Stimulated activated memory B cell treated with anti-CD40 and anti-IgM and Interleukin-4, amounts not matched to agents 10 μg/mL and 1 μg/mL and 100 μg/mL, for 72 hours (primary cell): ENCODE measurements around the gene CES1.
"Not testable (repeated sequence)": the region's sequence is repeated elsewhere in the genome, so short reads cannot be mapped to it uniquely, and the experiment has no call there.

ENCODE experiments used
- ATAC-seq: fragments of 150-1000 bp; cut with Tn5 transposase; 2 replicates; pipeline ENCODE4 v1.10.0; 2021
- H3K27ac Mint-ChIP-seq: one replicate; pipeline ENCODE4 v1.8.0; 2022; ENCODE audit warnings: mild to moderate bottlenecking, mixed read lengths
- H3K27me3 Mint-ChIP-seq: one replicate; pipeline ENCODE4 v1.8.0; 2022; ENCODE audit warnings: mixed read lengths
- H3K36me3 Mint-ChIP-seq: one replicate; pipeline ENCODE4 v1.8.0; 2022; ENCODE audit warnings: mixed read lengths
- H3K4me1 Mint-ChIP-seq: one replicate; pipeline ENCODE4 v1.8.0; 2022; ENCODE audit warnings: mixed read lengths
- H3K4me3 Mint-ChIP-seq: one replicate; pipeline ENCODE4 v1.8.0; 2022; ENCODE audit warnings: mild to moderate bottlenecking, moderate library complexity, mixed read lengths
- H3K9me3 Mint-ChIP-seq: one replicate; pipeline ENCODE4 v1.8.0; 2022; ENCODE audit warnings: mixed read lengths

CES1 gene

DNA sequence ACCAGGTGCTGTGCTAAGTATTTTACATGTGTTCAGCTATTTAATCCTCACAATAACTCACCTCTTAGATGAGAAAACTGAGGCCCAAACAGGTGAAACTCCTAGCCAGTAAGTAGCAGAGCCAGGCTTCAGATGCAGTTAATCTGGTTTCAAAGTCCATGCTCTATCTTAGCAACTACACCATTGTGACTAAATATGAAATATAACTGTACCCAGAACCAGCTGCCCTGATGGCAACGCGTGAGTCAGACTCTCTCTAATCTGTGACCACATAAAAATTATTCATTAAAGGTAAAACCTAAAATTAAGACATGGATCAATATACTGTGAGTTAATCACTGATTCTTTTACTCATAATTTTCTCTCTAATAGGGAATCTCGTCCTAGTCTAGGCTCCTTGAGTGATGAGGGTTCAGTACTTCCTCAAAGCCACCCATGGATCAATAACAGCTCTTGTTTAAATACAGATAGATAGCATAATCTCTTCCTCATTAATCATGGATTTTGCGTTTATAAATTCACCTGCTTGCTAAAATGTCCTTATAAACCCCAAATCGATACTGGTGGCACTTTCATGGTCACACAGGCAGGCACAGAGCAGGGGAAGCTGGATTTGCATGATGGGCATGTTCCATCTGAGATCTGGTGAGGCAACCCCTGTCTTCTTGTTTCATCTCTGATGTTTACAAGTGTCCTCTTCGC, 50.7 kb downstream of the CES1 start:
- H3K27me3 Mint-ChIP-seq, H3K4me3 Mint-ChIP-seq, H3K4me1 Mint-ChIP-seq, H3K36me3 Mint-ChIP-seq, H3K9me3 Mint-ChIP-seq, H3K27ac Mint-ChIP-seq, ATAC-seq: not testable (repeated sequence)

DNA sequence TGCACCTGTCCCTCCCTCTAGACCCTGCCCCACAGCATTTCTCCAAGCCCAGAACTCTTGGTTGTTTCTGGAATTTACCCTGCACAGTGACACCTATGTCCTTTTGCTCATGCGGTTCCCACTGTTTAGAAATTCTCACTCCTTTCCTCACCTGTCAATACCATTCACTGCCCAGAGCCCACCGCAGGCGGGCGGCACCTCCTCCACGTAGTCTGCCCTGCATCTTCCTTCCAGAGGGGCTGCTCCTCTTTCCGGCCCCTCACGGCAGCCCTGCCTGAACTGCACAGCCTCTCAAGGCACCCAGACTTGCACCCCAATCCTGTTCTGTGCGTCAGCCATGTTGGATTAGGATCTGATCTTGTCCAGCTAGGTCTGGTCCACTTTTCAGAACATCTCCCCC, 51.4 kb downstream of the CES1 start:
- H3K4me1 Mint-ChIP-seq: not testable (repeated sequence)

GRCh38 chr16:55780095-55780407, 52.8 kb downstream of the CES1 start:
- H3K4me1 Mint-ChIP-seq, H3K36me3 Mint-ChIP-seq, H3K9me3 Mint-ChIP-seq, H3K27ac Mint-ChIP-seq, H3K4me3 Mint-ChIP-seq, ATAC-seq, H3K27me3 Mint-ChIP-seq: not testable (repeated sequence)

More for the DNA sequence above, 51.4 kb downstream of the CES1 start:
- H3K9me3 Mint-ChIP-seq, ATAC-seq, H3K27ac Mint-ChIP-seq, H3K4me3 Mint-ChIP-seq, H3K27me3 Mint-ChIP-seq, H3K36me3 Mint-ChIP-seq: not testable (repeated sequence)

DNA sequence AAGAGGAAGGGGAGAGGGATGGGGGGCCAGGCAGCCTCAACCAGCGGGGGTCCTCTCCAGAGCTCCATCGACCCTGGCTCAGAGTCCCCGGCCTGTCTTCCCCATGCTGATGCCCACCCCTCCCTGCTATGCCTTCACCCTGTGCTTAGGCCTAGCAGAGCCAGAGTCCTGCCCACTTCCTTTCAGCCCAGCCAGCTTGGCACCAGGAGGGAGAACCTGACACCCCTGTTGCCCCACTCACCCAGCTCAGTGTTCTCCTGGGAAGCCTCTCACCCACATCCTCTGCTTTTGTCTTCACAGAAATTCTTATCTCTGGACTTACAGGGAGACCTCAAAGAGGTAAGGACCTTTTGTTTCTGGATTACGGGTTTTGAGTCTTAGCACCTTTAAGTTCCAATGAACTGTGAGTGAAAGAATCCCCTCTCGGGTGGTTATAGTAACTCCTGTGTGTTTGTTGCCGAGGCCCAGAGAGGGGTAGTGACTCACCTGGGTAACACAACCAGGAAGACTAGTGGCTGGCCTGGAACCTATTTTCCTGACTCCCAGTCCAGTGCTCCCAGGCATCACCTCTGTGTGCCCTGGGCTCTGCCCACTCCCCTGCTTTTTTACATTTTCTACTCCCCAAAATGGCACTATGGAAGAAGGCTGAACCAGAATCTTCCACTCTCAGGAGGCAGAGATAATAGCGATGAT, 53.3 kb downstream of the CES1 start:
- Mint-ChIP-seq H3K27me3 (peaks cover 8% of the 10 kb centered on the region), H3K9me3 (peaks cover 3% of the 10 kb centered on the region), H3K27ac (no peak overlapping the region), H3K4me3 (no peak overlapping the region), H3K4me1 (no peaks in the 10 kb centered on the region), H3K36me3 (no peaks in the 10 kb centered on the region)
- ATAC-seq: no peak

DNA sequence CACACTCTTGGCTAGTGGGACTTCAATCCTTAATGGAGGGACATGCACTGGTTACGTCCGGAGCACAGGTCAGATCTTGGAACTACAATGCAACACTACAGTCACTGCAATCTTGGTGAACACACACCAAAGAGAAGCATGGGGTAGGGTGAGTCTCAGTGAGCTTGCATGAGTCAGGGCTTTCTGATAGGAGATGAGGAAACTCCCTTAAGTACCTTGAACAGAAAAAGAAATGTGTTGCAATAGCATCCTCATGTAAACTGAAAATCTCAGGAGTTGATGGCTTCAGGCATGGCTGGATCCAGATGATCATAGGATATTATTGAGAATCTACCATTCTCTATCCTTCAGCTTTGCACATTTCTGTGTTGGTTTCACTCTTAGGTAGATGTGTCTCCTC, 54.1 kb downstream of the CES1 start:
- Mint-ChIP-seq H3K4me1 (no peaks in the 10 kb centered on the region), H3K9me3 (peaks cover 3% of the 10 kb centered on the region), H3K27ac (no peak overlapping the region), H3K27me3 (peaks cover 8% of the 10 kb centered on the region), H3K4me3 (no peak overlapping the region), H3K36me3 (no peaks in the 10 kb centered on the region)
- ATAC-seq: no peak

GRCh38 chr16:55775857-55776256, 57.0 kb downstream of the CES1 start:
- H3K4me3 Mint-ChIP-seq: no peak overlapping the region
- ATAC-seq: no peak
- peaks cover 9% of the 10 kb centered on the region for H3K27me3 Mint-ChIP-seq
- H3K9me3 Mint-ChIP-seq: peaks cover 3% of the 10 kb centered on the region
- no peak overlapping the region for H3K27ac Mint-ChIP-seq
- peaks cover 6% of the 10 kb centered on the region for H3K4me1 Mint-ChIP-seq
- no peaks in the 10 kb centered on the region for H3K36me3 Mint-ChIP-seq

- no peak overlapping the region for H3K27ac Mint-ChIP-seq
- peaks cover 3% of the 10 kb centered on the region for H3K9me3 Mint-ChIP-seq
- H3K36me3 Mint-ChIP-seq: no peaks in the 10 kb centered on the region
- ATAC-seq: no peak
- H3K27me3 Mint-ChIP-seq: peaks cover 12% of the 10 kb centered on the region
- H3K4me3 Mint-ChIP-seq: no peak overlapping the region
- H3K4me1 Mint-ChIP-seq: peaks cover 7% of the 10 kb centered on the region
Observed at GRCh38 chr16:55773859-55774549, 58.9 kb downstream of the CES1 start.

GRCh38 chr16:55765161-55765560, 67.7 kb downstream of the CES1 start:
- H3K36me3 Mint-ChIP-seq: no peaks in the 10 kb centered on the region
- peaks cover 19% of the 10 kb centered on the region for H3K27me3 Mint-ChIP-seq
- H3K4me1 Mint-ChIP-seq: no peaks in the 10 kb centered on the region
- H3K9me3 Mint-ChIP-seq: no peaks in the 10 kb centered on the region
- H3K4me3 Mint-ChIP-seq: no peak overlapping the region
- no peak overlapping the region for H3K27ac Mint-ChIP-seq
- no peak for ATAC-seq

DNA sequence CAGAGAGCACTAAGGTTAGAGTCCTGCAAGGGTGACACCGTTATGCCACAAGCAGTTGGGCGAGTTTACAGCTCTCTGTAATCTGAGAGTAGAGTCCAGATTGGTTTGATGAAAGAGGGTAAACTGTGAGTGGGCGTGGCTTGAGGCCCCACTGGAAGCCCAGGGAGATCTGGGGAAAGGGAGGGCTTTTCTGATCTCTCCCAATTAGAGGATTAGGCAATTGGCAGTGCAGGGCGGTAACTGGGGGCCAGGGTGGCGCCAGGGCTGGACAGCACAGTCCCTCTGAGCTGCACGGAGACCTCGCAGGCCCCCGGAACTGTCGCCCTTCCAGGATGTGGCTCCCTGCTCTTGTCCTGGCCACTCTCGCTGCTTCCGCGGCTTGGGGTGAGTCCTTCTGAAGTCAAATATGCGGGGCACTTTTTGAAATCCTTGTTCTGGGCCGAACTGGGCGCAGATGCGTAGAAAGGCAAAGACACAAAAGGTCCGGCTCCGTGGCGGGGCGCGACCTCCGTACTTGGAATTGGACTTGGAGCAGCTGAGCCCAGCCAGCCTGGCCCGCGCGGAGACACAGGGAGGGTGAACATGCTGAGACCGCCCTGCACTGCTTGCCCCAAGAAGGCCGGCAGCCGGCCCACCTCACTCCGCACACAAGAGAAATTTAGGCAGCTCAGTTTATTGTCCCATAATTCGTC, 72.4 kb downstream of the CES1 start:
- no peak overlapping the region for H3K27ac Mint-ChIP-seq
- H3K9me3 Mint-ChIP-seq: no peaks in the 10 kb centered on the region
- no peak for ATAC-seq
- peaks cover 19% of the 10 kb centered on the region for H3K27me3 Mint-ChIP-seq
- no peak overlapping the region for H3K4me3 Mint-ChIP-seq
- peaks cover 7% of the 10 kb centered on the region for H3K4me1 Mint-ChIP-seq
- H3K36me3 Mint-ChIP-seq: no peaks in the 10 kb centered on the region

GRCh38 chr16:55759965-55760309, 73.0 kb downstream of the CES1 start:
- H3K27me3 Mint-ChIP-seq: peaks cover 19% of the 10 kb centered on the region
- not testable (repeated sequence) for H3K27ac Mint-ChIP-seq, H3K4me1 Mint-ChIP-seq, ATAC-seq, H3K36me3 Mint-ChIP-seq, H3K9me3 Mint-ChIP-seq, H3K4me3 Mint-ChIP-seq

DNA sequence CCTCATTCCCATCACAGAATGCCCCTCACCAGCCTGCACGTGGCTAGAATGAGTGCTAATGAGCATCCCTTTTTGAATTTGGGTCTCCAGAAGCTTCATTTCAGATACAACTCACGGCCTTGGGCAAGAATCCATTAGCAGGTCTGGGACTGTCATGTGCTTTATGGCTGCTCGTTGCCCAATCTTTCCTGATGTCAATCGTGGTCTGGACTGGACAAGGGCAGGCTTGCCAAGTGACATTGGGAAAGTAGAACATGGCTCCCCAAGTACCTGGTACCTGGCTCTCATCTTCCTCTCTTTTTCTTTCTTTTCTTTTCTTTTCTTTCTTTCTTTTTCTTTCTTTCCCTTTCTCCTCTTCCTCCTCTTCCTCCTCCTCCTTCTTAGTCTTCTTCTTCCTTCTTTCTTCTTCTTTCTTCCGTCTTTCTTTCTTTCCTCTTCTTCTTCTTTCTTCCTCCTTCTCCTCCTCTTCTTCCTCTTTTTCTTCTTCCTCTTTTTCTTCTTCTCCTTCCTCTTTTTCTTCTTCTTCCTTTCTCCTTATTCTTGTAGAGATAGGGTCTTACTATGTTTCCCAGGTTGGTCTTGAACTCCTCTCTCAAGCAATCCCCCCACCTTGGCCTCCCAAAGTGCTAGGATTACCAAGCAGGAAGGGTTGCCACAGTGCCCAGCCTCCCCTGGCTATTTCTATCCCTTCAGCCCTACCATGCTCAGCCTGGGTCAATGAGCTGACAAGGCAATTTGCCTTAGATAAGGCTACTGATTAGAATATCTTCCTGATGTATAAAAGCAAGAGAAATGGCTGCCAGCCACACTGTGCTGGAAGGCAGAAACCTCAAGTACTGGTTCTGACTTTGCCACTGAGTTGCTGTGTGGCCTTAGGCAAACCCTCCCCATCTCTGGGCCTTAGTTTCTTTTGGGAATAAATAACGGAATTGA, 75.0 kb downstream of the CES1 start:
- H3K4me3 Mint-ChIP-seq, H3K9me3 Mint-ChIP-seq, H3K36me3 Mint-ChIP-seq, H3K27ac Mint-ChIP-seq, ATAC-seq: not testable (repeated sequence)
- Mint-ChIP-seq H3K27me3 (peaks cover 18% of the 10 kb centered on the region), H3K4me1 (peaks cover 20% of the 10 kb centered on the region)

GRCh38 chr16:55756963-55757362, 75.9 kb downstream of the CES1 start:
- Mint-ChIP-seq H3K4me3 (no peak overlapping the region), H3K4me1 (peaks cover 20% of the 10 kb centered on the region), H3K27ac (no peak overlapping the region), H3K27me3 (peaks cover 9% of the 10 kb centered on the region), H3K9me3 (peaks cover 10% of the 10 kb centered on the region), H3K36me3 (no peaks in the 10 kb centered on the region)
- ATAC-seq: no peak

DNA sequence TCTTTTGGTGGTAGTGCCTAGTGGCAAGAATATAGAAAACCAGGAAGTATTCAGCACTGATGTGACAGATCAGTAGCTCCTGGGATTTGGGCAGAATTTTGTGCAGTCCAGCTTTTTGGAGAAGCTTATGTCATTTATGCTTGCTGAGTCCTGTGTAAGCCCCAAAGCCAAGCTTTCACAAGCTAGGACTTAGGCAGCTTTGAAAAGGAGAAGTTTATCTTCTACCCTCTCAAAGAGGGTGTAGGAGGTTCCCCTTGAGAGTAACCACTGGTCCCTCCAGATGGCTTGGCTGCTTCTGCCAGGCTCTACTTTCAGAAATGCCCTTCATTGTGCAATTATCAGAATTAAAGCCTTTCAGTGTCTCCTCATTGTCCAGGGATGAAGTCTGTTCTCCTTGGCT, 78.8 kb downstream of the CES1 start:
- Mint-ChIP-seq H3K9me3 (peaks cover 12% of the 10 kb centered on the region), H3K27ac (no peak overlapping the region), H3K27me3 (no peaks in the 10 kb centered on the region), H3K4me3 (no peak overlapping the region), H3K4me1 (peaks cover 20% of the 10 kb centered on the region), H3K36me3 (no peaks in the 10 kb centered on the region)
- no peak for ATAC-seq

- peaks cover 20% of the 10 kb centered on the region for H3K4me1 Mint-ChIP-seq
- peaks cover 12% of the 10 kb centered on the region for H3K9me3 Mint-ChIP-seq
- H3K4me3 Mint-ChIP-seq, H3K36me3 Mint-ChIP-seq, H3K27me3 Mint-ChIP-seq, ATAC-seq: not testable (repeated sequence)
- H3K27ac Mint-ChIP-seq: peak overlapping the region; percentile 65
Observed at GRCh38 chr16:55753145-55753631, 79.7 kb downstream of the CES1 start.
